Body of pancreas (tissue), 4 donors: Measurements from ENCODE around the gene PLD1.

Experiments
- CTCF ChIP-seq, 7 experiments: fragments of 450-650 bp in 4 of 7; fragments of 200-600 bp in 3 of 7; sonication (generic) in 3 of 7; IDR thresholded peaks; one replicate each; pipeline ENCODE4 v1.5.1; 2016 to 2019; ENCODE audit warnings: antibody characterized with exemption in 7 of 7
- POLR2A ChIP-seq, 3 donors: fragments of 450-650 bp; IDR thresholded peaks; one replicate each; pipeline ENCODE4 v1.6.1; 2016; ENCODE audit warnings: antibody characterized with exemption in 3 of 3, mild to moderate bottlenecking in 2 of 3

- TF ChIP-seq CTCF (IDR thresholded peaks at IDR 0.05): no peak
- no peak for TF ChIP-seq POLR2A (IDR thresholded peaks at IDR 0.05)
Observed at GRCh38 chr3:171727288-171727687, 83.0 kb downstream of the PLD1 start.
